ENCODE measurements around the gene PPDPF.
"Not testable (repeated sequence)": the region's sequence is repeated elsewhere in the genome, so short reads cannot be mapped to it uniquely, and the experiment has no call there.

The PPDPF gene

GRCh38 chr20:63508072-63508768 lies 12.3 kb upstream of the PPDPF start:
- H3F3A ChIP-seq (ENCODE audit: control insufficient read depth, insufficient read depth), result no peaks in the 10 kb centered on the region
- no peaks in the 10 kb centered on the region for H3K79me2 ChIP-seq (ENCODE audit: control insufficient read depth, low read length)
- no peaks in the 10 kb centered on the region for H3K4me1 ChIP-seq (ENCODE audit: control insufficient read depth, low read length)
- no peak overlapping the region for H3K27ac ChIP-seq (ENCODE audit: low read depth, low read length)
- H3K9me2 ChIP-seq (replicated peaks; ENCODE audit: control insufficient read depth, low read length), result no peaks in the 10 kb centered on the region
- no peaks in the 10 kb centered on the region for H3K36me3 ChIP-seq (ENCODE audit: control insufficient read depth, low read length)
- H3K4me3 ChIP-seq (ENCODE audit: low read length), result no peak overlapping the region
- no peaks in the 10 kb centered on the region for H3K9me3 ChIP-seq (ENCODE audit: control insufficient read depth, insufficient read depth, low read length)
- TF ChIP-seq EZH2phosphoT487 (IDR thresholded peaks at IDR 0.05; ENCODE audit: borderline replicate concordance, low read length) (no peak), CTCF (IDR thresholded peaks at IDR 0.05; ENCODE audit: low read depth, low read length, poor library complexity, severe bottlenecking) (no peak)
- H4K20me1 ChIP-seq (ENCODE audit: control insufficient read depth, insufficient read depth, low read depth, low read length), result no peaks in the 10 kb centered on the region
- peaks cover 4% of the 10 kb centered on the region; the same call in 1 of the 2 replicates for H3K27me3 ChIP-seq (ENCODE audit: control insufficient read depth, low read length)
- no peak overlapping the region for H3K4me2 ChIP-seq (ENCODE audit: low read length)

DNA sequence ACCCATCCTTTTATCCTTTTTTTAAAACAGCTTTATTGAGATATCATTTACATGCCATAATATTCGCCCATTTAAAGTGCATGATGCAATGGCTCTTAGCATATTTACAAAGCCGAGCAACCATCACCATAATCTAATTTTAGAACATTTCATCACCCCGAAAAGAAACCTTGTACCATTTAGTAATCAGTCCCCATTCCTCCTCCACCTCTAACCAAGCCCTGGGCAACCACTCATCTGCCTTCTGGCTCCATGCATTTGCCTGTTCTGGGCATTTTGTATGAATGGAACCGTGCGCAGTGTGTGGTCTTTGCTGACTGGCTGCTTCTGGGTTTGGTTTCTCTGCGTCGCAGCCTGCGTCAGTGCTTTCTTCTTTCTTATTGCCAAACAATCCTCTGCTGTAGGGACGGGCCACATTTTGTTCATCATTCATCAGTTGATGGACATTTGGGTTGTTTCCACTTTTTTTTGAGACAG lies 11.4 kb upstream of the PPDPF start:
- Histone ChIP-seq H3K4me1 (ENCODE audit: control insufficient read depth, low read length) (no peaks in the 10 kb centered on the region), H3K27me3 (ENCODE audit: control insufficient read depth, low read length) (peaks cover 5% of the 10 kb centered on the region; the same call in 1 of the 2 replicates), H3K9me3 (ENCODE audit: control insufficient read depth, insufficient read depth, low read length) (no peaks in the 10 kb centered on the region), H3K4me2 (ENCODE audit: low read length) (no peak overlapping the region), H3K4me3 (ENCODE audit: low read length) (no peak overlapping the region), H3K36me3 (ENCODE audit: control insufficient read depth, low read length) (no peaks in the 10 kb centered on the region), H3K9me2 (replicated peaks; ENCODE audit: control insufficient read depth, low read length) (no peaks in the 10 kb centered on the region), H3F3A (ENCODE audit: control insufficient read depth, insufficient read depth) (no peaks in the 10 kb centered on the region), H3K79me2 (ENCODE audit: control insufficient read depth, low read length) (no peaks in the 10 kb centered on the region), H4K20me1 (ENCODE audit: control insufficient read depth, insufficient read depth, low read depth, low read length) (no peaks in the 10 kb centered on the region), H3K27ac (ENCODE audit: low read depth, low read length) (no peak overlapping the region)
- TF ChIP-seq CTCF (IDR thresholded peaks at IDR 0.05; ENCODE audit: low read depth, low read length, poor library complexity, severe bottlenecking), result no peak
- no peak for TF ChIP-seq EZH2phosphoT487 (IDR thresholded peaks at IDR 0.05; ENCODE audit: borderline replicate concordance, low read length)

DNA sequence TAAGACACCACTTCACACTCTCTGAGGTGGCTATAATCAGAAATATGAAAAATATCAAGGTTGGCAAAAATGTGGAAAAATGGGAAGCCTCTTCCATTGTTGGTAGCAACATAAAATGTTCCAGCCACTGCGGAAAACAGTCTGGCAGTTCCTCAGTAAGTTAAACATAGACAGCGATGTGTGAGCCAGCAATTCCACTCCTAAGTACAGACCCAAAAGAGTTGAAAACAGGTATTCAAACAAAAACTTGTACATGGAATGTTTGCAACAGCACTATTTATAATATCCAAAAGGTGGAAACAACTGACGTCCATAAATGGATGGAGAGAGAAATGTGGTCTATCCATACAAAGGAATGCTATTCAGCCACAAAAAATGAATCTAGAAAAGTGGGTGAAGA lies 7.4 kb upstream of the PPDPF start:
- Histone ChIP-seq H3K79me2 (ENCODE audit: control insufficient read depth, low read length) (no peaks in the 10 kb centered on the region), H4K20me1 (ENCODE audit: control insufficient read depth, insufficient read depth, low read depth, low read length) (no peaks in the 10 kb centered on the region), H3F3A (ENCODE audit: control insufficient read depth, insufficient read depth) (no peaks in the 10 kb centered on the region), H3K27ac (ENCODE audit: low read depth, low read length) (no peak overlapping the region), H3K27me3 (ENCODE audit: control insufficient read depth, low read length) (peaks cover 5% of the 10 kb centered on the region; the same call in 1 of the 2 replicates), H3K4me3 (ENCODE audit: low read length) (no peak overlapping the region), H3K4me2 (ENCODE audit: low read length) (no peak overlapping the region), H3K36me3 (ENCODE audit: control insufficient read depth, low read length) (no peaks in the 10 kb centered on the region), H3K9me3 (ENCODE audit: control insufficient read depth, insufficient read depth, low read length) (no peaks in the 10 kb centered on the region), H3K4me1 (ENCODE audit: control insufficient read depth, low read length) (no peaks in the 10 kb centered on the region), H3K9me2 (replicated peaks; ENCODE audit: control insufficient read depth, low read length) (no peaks in the 10 kb centered on the region)
- TF ChIP-seq CTCF (IDR thresholded peaks at IDR 0.05; ENCODE audit: low read depth, low read length, poor library complexity, severe bottlenecking) (no peak), EZH2phosphoT487 (IDR thresholded peaks at IDR 0.05; ENCODE audit: borderline replicate concordance, low read length) (no peak)

- H3F3A ChIP-seq (ENCODE audit: control insufficient read depth, insufficient read depth); H3K36me3 ChIP-seq (ENCODE audit: control insufficient read depth, low read length); H3K27me3 ChIP-seq (ENCODE audit: control insufficient read depth, low read length); H3K4me1 ChIP-seq (ENCODE audit: control insufficient read depth, low read length); H3K9me2 ChIP-seq (replicated peaks; ENCODE audit: control insufficient read depth, low read length); H3K4me3 ChIP-seq (ENCODE audit: low read length); H3K79me2 ChIP-seq (ENCODE audit: control insufficient read depth, low read length); H3K9me3 ChIP-seq (ENCODE audit: control insufficient read depth, insufficient read depth, low read length); H3K4me2 ChIP-seq (ENCODE audit: low read length); H4K20me1 ChIP-seq (ENCODE audit: control insufficient read depth, insufficient read depth, low read depth, low read length); H3K27ac ChIP-seq (ENCODE audit: low read depth, low read length): not testable (repeated sequence)
Measured at GRCh38 chr20:63514520-63514919, 6.0 kb upstream of the PPDPF start.

Measured in DOHH2 (cell line).